ENCODE data around the gene STAM2. TPM values are rescaled to one million over a fixed set of nuclear protein-coding genes. Genes with fewer than 3 reads are reported as not detected.

STAM2 gene
- total RNA-seq (2022; extraction: Qiagen RNA extraction) = 5.9 to 10.0 TPM (median 8.4 TPM) in 5 replicates

DNA sequence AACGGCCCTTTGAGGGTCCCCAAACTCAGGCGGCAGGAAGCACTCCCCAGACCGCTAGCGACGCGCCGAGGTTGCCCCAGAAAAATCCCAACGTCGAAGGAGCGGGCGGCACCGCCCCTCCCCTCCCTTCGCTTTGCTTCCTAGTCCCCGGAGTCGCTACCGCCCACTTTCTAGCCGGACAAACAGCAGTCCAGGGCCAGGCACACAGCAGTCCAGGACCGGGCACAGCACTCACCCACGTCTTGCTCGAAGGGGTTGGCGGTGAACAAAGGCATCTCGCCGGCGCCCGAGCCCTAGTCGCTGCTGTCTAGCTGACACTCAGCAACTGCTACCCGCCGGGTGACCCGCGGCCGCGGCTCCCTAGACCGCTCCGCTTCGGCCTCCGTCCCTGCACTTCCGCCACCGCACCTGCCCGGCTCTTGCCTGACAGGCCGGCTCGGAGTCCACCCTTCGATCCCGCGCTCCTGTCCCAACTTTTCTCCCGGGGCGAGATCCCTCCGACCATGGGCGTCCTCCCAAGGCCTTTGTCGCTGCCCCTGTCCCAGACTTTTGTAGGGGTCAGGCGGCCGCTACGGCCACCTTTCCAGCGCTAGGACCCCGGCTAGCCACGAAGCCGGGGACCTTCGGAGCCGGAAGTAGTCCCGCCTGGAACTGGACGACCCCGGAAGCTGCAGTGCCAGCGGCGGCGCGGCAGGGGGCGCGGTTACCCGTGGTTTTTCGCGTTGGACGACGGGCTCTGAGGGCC is at the start of gene STAM2:
STAM2 (minus strand) TSS at position 396 of the 745 bp plus-strand sequence; CDS start at position 275, 121 bp downstream.

DNA sequence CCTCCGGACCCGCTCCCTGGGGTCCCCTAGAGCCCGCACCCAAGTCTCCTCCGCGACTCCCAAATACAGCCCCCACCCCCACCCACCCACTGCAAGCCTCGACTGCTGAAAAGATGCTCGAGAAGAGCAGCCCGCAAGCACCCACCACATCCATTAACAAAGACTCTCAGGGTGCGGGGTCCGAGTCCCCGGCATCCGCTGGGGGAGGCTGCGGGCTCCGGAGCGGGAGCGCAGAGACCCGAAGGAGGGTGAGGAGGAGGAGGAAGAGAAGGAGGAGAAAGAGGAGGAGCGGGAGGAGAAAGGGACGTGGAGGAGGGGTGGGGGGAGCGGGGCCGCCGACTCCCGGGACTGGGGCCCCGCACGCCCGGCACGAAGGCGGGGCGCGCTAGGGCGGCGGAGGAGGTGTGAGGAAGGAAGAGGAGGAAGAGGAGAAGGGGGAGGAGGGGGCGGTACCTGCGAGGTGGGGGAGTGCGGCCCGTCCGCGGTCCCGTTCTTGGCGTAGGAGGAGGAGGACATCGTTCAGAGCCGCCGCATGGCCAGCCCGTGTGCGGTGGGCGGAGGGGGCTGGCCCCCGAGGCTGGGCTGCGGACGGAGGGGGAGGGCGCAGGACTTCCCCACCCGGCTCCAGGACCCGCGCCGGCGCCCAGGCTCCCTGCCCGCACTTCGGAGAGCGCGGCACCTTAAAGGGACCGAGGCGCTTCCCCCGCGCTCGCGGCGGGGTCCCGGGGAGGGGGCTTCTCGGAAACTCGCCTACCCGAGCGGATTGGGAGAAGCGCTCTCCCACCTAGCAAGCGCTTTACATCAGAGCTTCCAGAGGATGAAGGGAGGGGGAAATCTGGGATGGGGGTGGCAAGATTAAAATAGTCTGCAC is 76.8 kb downstream of the STAM2 start, which contains the start of gene CACNB4:
CACNB4 (minus strand) TSS at position 549 of the 871 bp plus-strand sequence.

Other genes with a start within 250 kb of the STAM2 start
- gene CACNB4, start 76.7 kb downstream of the STAM2 start, total RNA-seq (2022; extraction: Qiagen RNA extraction) = 0.08 to 0.16 TPM (median 0.13 TPM) in 5 replicates
- gene FMNL2, start 159.4 kb upstream of the STAM2 start, total RNA-seq (2022; extraction: Qiagen RNA extraction) = 24.5 to 30.9 TPM (median 28.6 TPM) in 5 replicates